Endothelial cell of umbilical vein (primary cell): ENCODE measurements around the gene MAJIN. TPM values are rescaled to one million over a fixed set of nuclear protein-coding genes. Genes with fewer than 3 reads are reported as not detected.

Source experiments
- BruUV-seq: library from RNA; stranded (reverse); fragments of 400-500 nt; replicated peaks from 2 replicates; lab custom pipeline; 2021; lab: Mats Ljungman, UMichigan
- CTCF ChIA-PET: fragments of 300-600, 350-600 bp; sonication (Branson Sonifier 250); formaldehyde crosslinking; loops from one replicate; lab custom pipeline; 2021; ENCODE audit warnings: antibody characterized with exemption, inconsistent platforms; lab: Charles Lee
- POLR2A ChIA-PET: fragments of 300-600, 350-600 bp; sonication (Branson Sonifier 250); formaldehyde crosslinking; loops from one replicate; lab custom pipeline; 2021; ENCODE audit warnings: antibody characterized with exemption, inconsistent platforms; lab: Charles Lee
- DNase-seq: peaks from one replicate; pipeline ENCODE4 v3.0.0-alpha.2; 2011; ENCODE audit warnings: low read depth, low spot score
- FAIRE-seq: peaks from 2 replicates; lab custom pipeline; 2011; peaks lifted over from hg19 to GRCh38; lab: Jason Lieb, UNC
- H2AFZ ChIP-seq: 2 replicates; pipeline ENCODE4 v1.6.0; 2012; ENCODE audit warnings: low read depth, low read length, control low read depth, inconsistent platforms
- H3K27ac ChIP-seq: 2 replicates; pipeline ENCODE4 v1.5.1; 2011; ENCODE audit warnings: low read depth, mild to moderate bottlenecking, control low read depth, low read length, moderate library complexity; ENCODE audit not compliant: insufficient read depth
- H3K27me3 ChIP-seq, 2 experiments: 2 replicates each; pipeline versions ENCODE4 v1.6.0 to v1.6.1; 2011; ENCODE audit warnings: low read length in 2 of 2, mixed read lengths in 1 of 2; ENCODE audit not compliant: control insufficient read depth in 2 of 2, insufficient read depth in 2 of 2
- H3K36me3 ChIP-seq, 2 experiments: 2 replicates in 1 of 2; 3 replicates in 1 of 2; pipeline ENCODE4 v1.5.1; 2011; ENCODE audit warnings: low read length in 2 of 2, mild to moderate bottlenecking in 1 of 2, moderate library complexity in 1 of 2; ENCODE audit not compliant: control insufficient read depth in 2 of 2, insufficient read depth in 2 of 2; ENCODE audit errors: extremely low read depth in 1 of 2
- H3K4me1 ChIP-seq: 3 replicates; pipeline ENCODE4 v1.5.1; 2011; ENCODE audit warnings: mild to moderate bottlenecking, low read length; ENCODE audit not compliant: control insufficient read depth, insufficient read depth; ENCODE audit errors: extremely low read depth
- H3K4me2 ChIP-seq: 2 replicates; pipeline ENCODE4 v1.6.1; 2011; ENCODE audit warnings: low read length, control low read depth, mixed read lengths; ENCODE audit not compliant: insufficient read depth
- H3K4me3 ChIP-seq, 3 experiments: fragments of 200-600 bp in 1 of 3; sonication (generic), shearing (Covaris generic) in 1 of 3; replicated peaks in 1 of 3; 2 replicates each; pipeline ENCODE4 v1.5.1; 2011 to 2016; ENCODE audit warnings: control low read depth in 3 of 3, low read length in 3 of 3, mild to moderate bottlenecking in 2 of 3, inconsistent platforms in 1 of 3, low read depth in 1 of 3, moderate library complexity in 1 of 3; ENCODE audit not compliant: insufficient read depth in 1 of 3
- H3K79me2 ChIP-seq: 2 replicates; pipeline ENCODE4 v1.6.0; 2012; ENCODE audit warnings: low read length, inconsistent platforms; ENCODE audit not compliant: control insufficient read depth, insufficient read depth
- H3K9ac ChIP-seq: replicated peaks from 2 replicates; pipeline ENCODE3; 2011; ENCODE audit warnings: low read length, control low read depth; ENCODE audit not compliant: insufficient read depth; ENCODE audit errors: extremely low read depth
- H3K9me1 ChIP-seq: replicated peaks from 3 replicates; pipeline ENCODE4 v1.6.0; 2011; ENCODE audit warnings: mild to moderate bottlenecking, low read length; ENCODE audit not compliant: control insufficient read depth, insufficient read depth; ENCODE audit errors: extremely low read depth
- H3K9me3 ChIP-seq: replicated peaks from 2 replicates; pipeline ENCODE4 v1.5.1; 2012; ENCODE audit warnings: low read length, inconsistent platforms; ENCODE audit not compliant: control insufficient read depth, insufficient read depth
- H4K20me1 ChIP-seq: replicated peaks from 2 replicates; pipeline ENCODE3; 2011; ENCODE audit warnings: mild to moderate bottlenecking, low read length; ENCODE audit not compliant: control insufficient read depth, insufficient read depth; ENCODE audit errors: extremely low read depth
- CTCF ChIP-seq, 2 donors: IDR thresholded peaks; 1 replicate in 1 of 2; 2 replicates in 1 of 2; pipeline ENCODE4 v1.5.1; 2011; ENCODE audit warnings: low read length in 2 of 2, mild to moderate bottlenecking in 2 of 2, moderate library complexity in 2 of 2, control low read depth in 1 of 2, inconsistent platforms in 1 of 2, low read depth in 1 of 2; ENCODE audit not compliant: insufficient read depth in 1 of 2; ENCODE audit errors: extremely low read depth in 1 of 2
- EZH2 ChIP-seq: IDR thresholded peaks from 2 replicates; pipeline ENCODE4 v1.6.1; 2012; ENCODE audit warnings: borderline replicate concordance, low read depth, mild to moderate bottlenecking, moderate library complexity, low read length, inconsistent platforms; ENCODE audit not compliant: severe bottlenecking
- FOS ChIP-seq: IDR thresholded peaks from 2 replicates; pipeline ENCODE4 v1.6.1; 2011; ENCODE audit warnings: mild to moderate bottlenecking, low read length, moderate library complexity, borderline replicate concordance; ENCODE audit not compliant: insufficient read depth
- GATA2 ChIP-seq: IDR thresholded peaks from 2 replicates; pipeline ENCODE4 v1.7.0; 2011; ENCODE audit warnings: low read depth, mild to moderate bottlenecking, moderate library complexity, mixed read lengths, low read length; ENCODE audit not compliant: insufficient read length, insufficient read depth
- JUN ChIP-seq: IDR thresholded peaks from 2 replicates; pipeline ENCODE4 v1.6.1; 2011; ENCODE audit warnings: borderline replicate concordance, low read depth; ENCODE audit not compliant: insufficient read length, insufficient read depth
- MAX ChIP-seq: IDR thresholded peaks from 2 replicates; pipeline ENCODE4 v1.6.1; 2011; ENCODE audit not compliant: insufficient read depth, insufficient read length
- MYC ChIP-seq: IDR thresholded peaks from one replicate; pipeline ENCODE4 v1.6.1; 2011; ENCODE audit warnings: mild to moderate bottlenecking, low read depth, low read length
- POLR2A ChIP-seq: IDR thresholded peaks from 2 replicates; pipeline ENCODE4 v1.6.1; 2012; ENCODE audit warnings: low read depth, mild to moderate bottlenecking, control low read depth, low read length
- POLR2AphosphoS5 ChIP-seq: IDR thresholded peaks from 2 replicates; pipeline ENCODE4 v1.6.1; 2012; ENCODE audit warnings: low read depth, mild to moderate bottlenecking, control low read depth, low read length, moderate library complexity; ENCODE audit not compliant: insufficient read depth
- dilution Hi-C: fragments of 300-500 bp; cut with MboI; formaldehyde crosslinking; loops from one replicate; pipeline ENCODE4 v1.15.0; 2019; ENCODE audit warnings: low sequenced_read_pairs; ENCODE audit not compliant: extremely low pct_ligation_motif_present
- intact Hi-C: fragments of 100-400 bp; cut with micrococcal nuclease; formaldehyde crosslinking; loops from one replicate; pipeline ENCODE4 v1.10.0; 2022
- polyA plus RNA-seq, 4 experiments: library from polyadenylated mRNA; depleted of rRNA in 3 of 4; stranded (reverse) in 3 of 4; unstranded in 1 of 4; fragments of >200 nt; gene quantifications; 2 replicates each; pipeline versions ENCODE4 v1.2.1 to v1.2.3, GENCODE V29; 2011 to 2012; ENCODE audit warnings: missing spikeins in 1 of 4
- total RNA-seq: library from RNA; stranded (reverse); gene quantifications from 2 replicates; pipeline ENCODE4 v1.2.3, GENCODE V29; 2021

The MAJIN gene
- total and polyA plus RNA-seq, 2 donors (not counting 3 experiments of a cell fraction or from before 2014, with no cell fraction given): 0.07 TPM; not detected in 1

DNA sequence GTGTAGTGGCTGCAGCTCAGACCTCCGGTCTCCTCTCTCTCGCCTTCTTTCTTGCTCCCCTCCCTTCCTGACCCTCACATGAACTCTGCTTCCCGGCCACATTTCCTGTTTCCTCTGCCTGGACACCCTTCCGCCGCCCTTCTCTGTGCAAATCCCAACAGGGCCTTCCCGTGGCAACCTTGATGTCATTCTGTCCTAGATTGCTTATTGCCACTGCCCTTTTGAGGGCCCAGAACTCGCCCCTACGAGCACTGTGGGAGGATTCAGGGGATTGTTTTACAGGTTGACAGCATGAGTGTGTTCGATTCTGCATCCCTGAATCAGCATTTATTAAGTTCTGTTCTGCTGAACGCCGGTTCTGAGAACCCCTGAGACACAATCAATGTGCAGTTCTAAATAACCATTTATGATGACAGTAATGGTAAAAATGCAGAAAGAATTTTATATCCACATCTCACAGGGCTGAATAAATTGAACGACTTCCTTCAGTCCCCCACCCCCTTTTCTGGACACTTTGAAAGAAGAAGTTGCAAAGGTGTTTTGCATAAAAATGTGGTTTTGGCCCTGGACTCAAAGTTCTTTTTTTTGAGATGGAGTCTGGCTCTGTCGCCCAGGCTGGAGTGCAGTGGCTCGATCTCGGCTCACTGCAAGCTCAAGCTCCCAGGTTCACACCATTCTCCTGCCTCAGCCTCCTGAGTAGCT is 18.5 kb upstream of the MAJIN start:
- CTCF ChIA-PET: interaction anchor here (1.1 to 1.2 kb wide), 2 partner anchors 24 to 102 kb away, joined by 3 read pairs; partner anchors contain the start of gene ARL2
- peak overlapping the region in 1 of 3 experiments; percentile 10 for H3K4me3 ChIP-seq

DNA sequence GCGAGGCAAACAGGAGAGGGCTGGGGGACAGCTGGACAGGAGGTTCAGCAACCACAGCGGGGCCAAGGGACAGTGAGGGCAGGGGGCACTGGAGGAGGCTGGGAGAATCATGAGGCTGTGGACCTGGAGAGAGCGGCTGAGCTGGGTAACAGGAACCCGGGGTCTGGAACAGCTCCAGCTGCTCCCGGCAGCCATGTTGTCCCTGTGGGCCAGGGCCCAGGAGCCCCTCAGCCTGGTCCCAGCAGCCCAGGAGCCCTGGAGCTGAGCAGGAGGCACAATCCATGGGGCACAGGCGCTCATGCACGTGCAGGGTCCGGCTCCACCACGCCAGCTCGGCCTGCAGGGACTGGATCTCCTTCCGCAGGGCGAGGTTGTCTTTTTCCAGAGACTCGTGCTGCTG is 17.5 kb upstream of the MAJIN start:
- intact Hi-C loops: no loop called here
- Histone ChIP-seq H3K27me3 (no peaks in the 10 kb centered on the region), H3K27ac (no peak overlapping the region), H3K9me1 (no peaks in the 10 kb centered on the region), H3K79me2 (no peaks in the 10 kb centered on the region), H2AFZ (peak overlapping the region; percentile 89), H4K20me1 (no peaks in the 10 kb centered on the region), H3K9ac (no peak overlapping the region), H3K4me3 (no peak overlapping the region), H3K4me2 (no peak overlapping the region), H3K4me1 (peaks cover 14% of the 10 kb centered on the region), H3K9me3 (no peaks in the 10 kb centered on the region), H3K36me3 (no peaks in the 10 kb centered on the region)
- CTCF ChIA-PET: interaction anchor here (1.2 to 1.5 kb wide), 3 partner anchors 25 to 52 kb away, joined by 3 to 4 read pairs (median 3); partner anchors contain the start of gene ARL2
- dilution Hi-C loops: no loop called here
- POLR2A ChIA-PET: no interaction called here
- FAIRE-seq (no peak), DNase-seq (no peak)
- TF ChIP-seq FOS (no peak), MAX (no peak), GATA2 (no peak), EZH2 (no peak), POLR2A (no peak), CTCF (IDR thresholded peaks at IDR 0.05; ENCODE audit: extremely low read depth in 1 of 2, insufficient read depth in 1 of 2, low read depth in 1 of 2, low read length in 2 of 2) (no peak), MYC (no peak), JUN (no peak), POLR2AphosphoS5 (no peak)
- BruUV-seq: no TSS peak

More for the DNA sequence above, 18.5 kb upstream of the MAJIN start:
- H3K36me3 ChIP-seq: no peaks in the 10 kb centered on the region
- no peaks in the 10 kb centered on the region for H3K9me3 ChIP-seq
- peaks cover 14% of the 10 kb centered on the region for H3K4me1 ChIP-seq
- H3K79me2 ChIP-seq: no peaks in the 10 kb centered on the region
- POLR2A ChIA-PET: no interaction called here
- peak overlapping the region; percentile 80 for H3K4me2 ChIP-seq
- H3K9me1 ChIP-seq: no peaks in the 10 kb centered on the region
- H3K9ac ChIP-seq: no peak overlapping the region
- DNase-seq (peak; percentile 52), FAIRE-seq (peak; percentile 91)
- TF ChIP-seq POLR2AphosphoS5 (peak; percentile 82), FOS (no peak), JUN (no peak)
- no peaks in the 10 kb centered on the region for H3K27me3 ChIP-seq
- dilution Hi-C loops: no loop called here
- peak overlapping the region; percentile 40 for H3K27ac ChIP-seq
- intact Hi-C loops: no loop called here
- H4K20me1 ChIP-seq: no peaks in the 10 kb centered on the region
- H2AFZ ChIP-seq: peak overlapping the region; percentile 89
- BruUV-seq: no TSS peak
